ENCODE measurements around the gene EPHA4.

Gene EPHA4

DNA sequence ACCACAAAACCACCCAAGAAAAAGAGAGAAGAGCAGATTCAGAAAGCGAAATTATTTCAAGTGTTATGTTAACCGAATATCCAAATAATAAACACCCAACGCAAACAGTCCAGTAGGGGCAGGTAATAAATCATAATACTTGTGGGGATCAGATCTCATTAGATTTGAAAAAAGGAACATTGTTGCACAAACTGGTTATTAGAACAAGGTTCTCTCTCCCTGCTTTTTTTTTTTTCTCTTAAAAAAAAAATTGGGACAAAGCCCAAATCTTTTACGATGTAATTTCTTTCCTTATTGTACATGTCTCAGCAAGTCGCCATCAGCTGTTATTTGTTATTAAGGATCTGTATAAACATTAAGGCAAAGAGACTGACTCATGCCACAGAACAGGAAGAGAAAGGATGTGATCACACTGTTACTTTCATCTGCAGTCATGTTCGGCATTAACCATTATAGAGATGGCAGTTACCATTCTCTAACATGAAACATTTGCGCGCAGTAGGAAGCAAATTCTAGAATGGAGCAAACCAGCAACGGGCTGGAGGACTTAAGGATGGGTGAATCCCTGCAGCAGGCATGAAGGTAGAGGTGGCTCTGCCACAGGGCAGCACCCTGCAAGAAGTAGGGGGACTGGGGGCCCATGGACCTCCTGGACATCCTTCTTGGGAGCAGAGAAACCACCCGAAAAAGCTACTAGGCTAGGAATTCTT lies 42.0 kb downstream of the EPHA4 start:
- no peak for TF ChIP-seq RAD21 (IDR thresholded peaks at IDR 0.05; ENCODE audit: low read depth)
- TF ChIP-seq, protein P1, sequence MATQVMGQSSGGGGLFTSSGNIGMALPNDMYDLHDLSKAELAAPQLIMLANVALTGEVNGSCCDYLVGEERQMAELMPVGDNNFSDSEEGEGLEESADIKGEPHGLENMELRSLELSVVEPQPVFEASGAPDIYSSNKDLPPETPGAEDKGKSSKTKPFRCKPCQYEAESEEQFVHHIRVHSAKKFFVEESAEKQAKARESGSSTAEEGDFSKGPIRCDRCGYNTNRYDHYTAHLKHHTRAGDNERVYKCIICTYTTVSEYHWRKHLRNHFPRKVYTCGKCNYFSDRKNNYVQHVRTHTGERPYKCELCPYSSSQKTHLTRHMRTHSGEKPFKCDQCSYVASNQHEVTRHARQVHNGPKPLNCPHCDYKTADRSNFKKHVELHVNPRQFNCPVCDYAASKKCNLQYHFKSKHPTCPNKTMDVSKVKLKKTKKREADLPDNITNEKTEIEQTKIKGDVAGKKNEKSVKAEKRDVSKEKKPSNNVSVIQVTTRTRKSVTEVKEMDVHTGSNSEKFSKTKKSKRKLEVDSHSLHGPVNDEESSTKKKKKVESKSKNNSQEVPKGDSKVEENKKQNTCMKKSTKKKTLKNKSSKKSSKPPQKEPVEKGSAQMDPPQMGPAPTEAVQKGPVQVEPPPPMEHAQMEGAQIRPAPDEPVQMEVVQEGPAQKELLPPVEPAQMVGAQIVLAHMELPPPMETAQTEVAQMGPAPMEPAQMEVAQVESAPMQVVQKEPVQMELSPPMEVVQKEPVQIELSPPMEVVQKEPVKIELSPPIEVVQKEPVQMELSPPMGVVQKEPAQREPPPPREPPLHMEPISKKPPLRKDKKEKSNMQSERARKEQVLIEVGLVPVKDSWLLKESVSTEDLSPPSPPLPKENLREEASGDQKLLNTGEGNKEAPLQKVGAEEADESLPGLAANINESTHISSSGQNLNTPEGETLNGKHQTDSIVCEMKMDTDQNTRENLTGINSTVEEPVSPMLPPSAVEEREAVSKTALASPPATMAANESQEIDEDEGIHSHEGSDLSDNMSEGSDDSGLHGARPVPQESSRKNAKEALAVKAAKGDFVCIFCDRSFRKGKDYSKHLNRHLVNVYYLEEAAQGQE (IDR thresholded peaks at IDR 0.05; ENCODE audit: low read depth): no peak
- no peak for TF ChIP-seq ZBTB7A (IDR thresholded peaks at IDR 0.05; ENCODE audit: low read depth)
- TF ChIP-seq CREB1 (IDR thresholded peaks at IDR 0.05; ENCODE audit: low read depth): no peak
- no peak for TF ChIP-seq EP300 (IDR thresholded peaks at IDR 0.05; ENCODE audit: borderline replicate concordance)
- TF ChIP-seq TCF12 (IDR thresholded peaks at IDR 0.05; ENCODE audit: low read depth): no peak
- TF ChIP-seq EGR1 (IDR thresholded peaks at IDR 0.05): no peak
- no peak for TF ChIP-seq TAF1 (IDR thresholded peaks at IDR 0.05; ENCODE audit: low read depth)
- no peak for TF ChIP-seq TEAD4 (IDR thresholded peaks at IDR 0.05)
- no peak for TF ChIP-seq YY1 (IDR thresholded peaks at IDR 0.05; ENCODE audit: low read depth)
- TF ChIP-seq FOXM1 (IDR thresholded peaks at IDR 0.05; ENCODE audit: borderline replicate concordance, low read depth): no peak
- no peak for TF ChIP-seq CEBPB (IDR thresholded peaks at IDR 0.05)
- TF ChIP-seq NFIC (IDR thresholded peaks at IDR 0.05): no peak
- TF ChIP-seq MAX (IDR thresholded peaks at IDR 0.05): no peak

GRCh38 chr2:221529177-221529942 lies 42.7 kb downstream of the EPHA4 start:
- TF ChIP-seq EGR1 (IDR thresholded peaks at IDR 0.05): no peak
- TF ChIP-seq RAD21 (IDR thresholded peaks at IDR 0.05; ENCODE audit: low read depth): no peak
- no peak for TF ChIP-seq FOXM1 (IDR thresholded peaks at IDR 0.05; ENCODE audit: borderline replicate concordance, low read depth)

GRCh38 chr2:221527776-221528309 lies 44.3 kb downstream of the EPHA4 start:
- TF ChIP-seq NFIC (IDR thresholded peaks at IDR 0.05): no peak
- no peak for TF ChIP-seq CREB1 (IDR thresholded peaks at IDR 0.05; ENCODE audit: low read depth)
- no peak for TF ChIP-seq EP300 (IDR thresholded peaks at IDR 0.05; ENCODE audit: borderline replicate concordance)
- TF ChIP-seq, protein P2, sequence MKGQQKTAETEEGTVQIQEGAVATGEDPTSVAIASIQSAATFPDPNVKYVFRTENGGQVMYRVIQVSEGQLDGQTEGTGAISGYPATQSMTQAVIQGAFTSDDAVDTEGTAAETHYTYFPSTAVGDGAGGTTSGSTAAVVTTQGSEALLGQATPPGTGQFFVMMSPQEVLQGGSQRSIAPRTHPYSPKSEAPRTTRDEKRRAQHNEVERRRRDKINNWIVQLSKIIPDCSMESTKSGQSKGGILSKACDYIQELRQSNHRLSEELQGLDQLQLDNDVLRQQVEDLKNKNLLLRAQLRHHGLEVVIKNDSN (IDR thresholded peaks at IDR 0.05): no peak
- no peak for TF ChIP-seq RAD21 (IDR thresholded peaks at IDR 0.05; ENCODE audit: low read depth)
- TF ChIP-seq, protein P1 (IDR thresholded peaks at IDR 0.05; ENCODE audit: low read depth): no peak
- TF ChIP-seq ZBTB7A (IDR thresholded peaks at IDR 0.05; ENCODE audit: low read depth): no peak
- no peak for TF ChIP-seq EGR1 (IDR thresholded peaks at IDR 0.05)
- no peak for TF ChIP-seq TAF1 (IDR thresholded peaks at IDR 0.05; ENCODE audit: low read depth)
- no peak for TF ChIP-seq FOXM1 (IDR thresholded peaks at IDR 0.05; ENCODE audit: borderline replicate concordance, low read depth)
- TF ChIP-seq CEBPB (IDR thresholded peaks at IDR 0.05): no peak
- no peak for TF ChIP-seq YY1 (IDR thresholded peaks at IDR 0.05; ENCODE audit: low read depth)
- TF ChIP-seq MAX (IDR thresholded peaks at IDR 0.05): no peak

DNA sequence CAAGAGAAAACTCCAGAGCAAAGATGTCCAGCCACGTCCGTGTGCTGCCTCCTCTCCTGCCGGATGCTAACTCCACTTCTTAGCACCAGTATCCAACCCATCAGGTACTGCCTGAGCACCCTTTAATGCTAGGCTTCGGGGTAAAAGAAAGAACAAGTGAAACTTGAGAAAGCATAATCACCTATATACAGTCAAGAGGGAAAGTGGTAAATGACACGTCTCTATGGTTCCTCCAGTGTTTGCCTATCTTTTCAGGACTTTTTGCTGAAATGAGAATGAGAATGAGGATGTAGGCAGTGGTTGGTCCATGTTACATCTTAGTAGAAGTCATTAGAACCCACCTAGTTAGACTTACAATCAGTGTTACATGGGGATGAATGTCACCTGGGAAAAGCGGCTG lies 47.9 kb downstream of the EPHA4 start:
- no peak for TF ChIP-seq EP300 (IDR thresholded peaks at IDR 0.05; ENCODE audit: borderline replicate concordance)
- no peak for TF ChIP-seq YY1 (IDR thresholded peaks at IDR 0.05; ENCODE audit: low read depth)
- TF ChIP-seq TEAD4 (IDR thresholded peaks at IDR 0.05): no peak
- TF ChIP-seq EGR1 (IDR thresholded peaks at IDR 0.05): no peak
- no peak for TF ChIP-seq NFIC (IDR thresholded peaks at IDR 0.05)
- TF ChIP-seq TCF12 (IDR thresholded peaks at IDR 0.05; ENCODE audit: low read depth): no peak
- no peak for TF ChIP-seq CEBPB (IDR thresholded peaks at IDR 0.05)
- TF ChIP-seq CREB1 (IDR thresholded peaks at IDR 0.05; ENCODE audit: low read depth): no peak
- TF ChIP-seq, protein P1 (IDR thresholded peaks at IDR 0.05; ENCODE audit: low read depth): no peak
- TF ChIP-seq FOXM1 (IDR thresholded peaks at IDR 0.05; ENCODE audit: borderline replicate concordance, low read depth): no peak
- TF ChIP-seq, protein P2 (IDR thresholded peaks at IDR 0.05): no peak
- TF ChIP-seq ZBTB7A (IDR thresholded peaks at IDR 0.05; ENCODE audit: low read depth): no peak
- TF ChIP-seq TAF1 (IDR thresholded peaks at IDR 0.05; ENCODE audit: low read depth): no peak
- no peak for TF ChIP-seq RAD21 (IDR thresholded peaks at IDR 0.05; ENCODE audit: low read depth)
- TF ChIP-seq MAX (IDR thresholded peaks at IDR 0.05): no peak
